B cell (primary cell): ENCODE data around the gene TMEM131L.

ENCODE experiments used
- CTCF ChIP-seq: fragments of 200-600 bp; IDR thresholded peaks from one replicate; pipeline ENCODE4 v1.8.0; 2022; ENCODE audit warnings: antibody characterized with exemption, mild to moderate bottlenecking
- EZH2 ChIP-seq: IDR thresholded peaks from 2 replicates; pipeline ENCODE4 v1.6.1; 2012; ENCODE audit warnings: borderline replicate concordance, low read depth, mild to moderate bottlenecking, moderate library complexity, low read length; ENCODE audit not compliant: insufficient read depth, poor library complexity, severe bottlenecking

GRCh38 chr4:153476829-153477574 lies 10.8 kb downstream of the TMEM131L start:
- no peak for TF ChIP-seq CTCF
- TF ChIP-seq EZH2, result no peak
